Cardiac fibroblast (primary cell): ENCODE results near the gene MTA1.

Source experiments
- DNase-seq, 2 donors: peaks; one replicate each; pipeline versions ENCODE4 v3.0.0 to v3.0.0-alpha.2; 2010; ENCODE audit warnings: low read depth in 2 of 2
- H3K4me3 ChIP-seq, 2 donors: replicated peaks in 1 of 2; 1 replicate in 1 of 2; 2 replicates in 1 of 2; pipeline ENCODE4 v1.5.1; 2011; ENCODE audit warnings: low read depth in 2 of 2, low read length in 2 of 2, mild to moderate bottlenecking in 2 of 2, moderate library complexity in 1 of 2
- CTCF ChIP-seq: IDR thresholded peaks from one replicate; pipeline ENCODE4 v1.5.1; 2011; ENCODE audit warnings: low read depth, mild to moderate bottlenecking, low read length, inconsistent platforms

Gene MTA1

DNA sequence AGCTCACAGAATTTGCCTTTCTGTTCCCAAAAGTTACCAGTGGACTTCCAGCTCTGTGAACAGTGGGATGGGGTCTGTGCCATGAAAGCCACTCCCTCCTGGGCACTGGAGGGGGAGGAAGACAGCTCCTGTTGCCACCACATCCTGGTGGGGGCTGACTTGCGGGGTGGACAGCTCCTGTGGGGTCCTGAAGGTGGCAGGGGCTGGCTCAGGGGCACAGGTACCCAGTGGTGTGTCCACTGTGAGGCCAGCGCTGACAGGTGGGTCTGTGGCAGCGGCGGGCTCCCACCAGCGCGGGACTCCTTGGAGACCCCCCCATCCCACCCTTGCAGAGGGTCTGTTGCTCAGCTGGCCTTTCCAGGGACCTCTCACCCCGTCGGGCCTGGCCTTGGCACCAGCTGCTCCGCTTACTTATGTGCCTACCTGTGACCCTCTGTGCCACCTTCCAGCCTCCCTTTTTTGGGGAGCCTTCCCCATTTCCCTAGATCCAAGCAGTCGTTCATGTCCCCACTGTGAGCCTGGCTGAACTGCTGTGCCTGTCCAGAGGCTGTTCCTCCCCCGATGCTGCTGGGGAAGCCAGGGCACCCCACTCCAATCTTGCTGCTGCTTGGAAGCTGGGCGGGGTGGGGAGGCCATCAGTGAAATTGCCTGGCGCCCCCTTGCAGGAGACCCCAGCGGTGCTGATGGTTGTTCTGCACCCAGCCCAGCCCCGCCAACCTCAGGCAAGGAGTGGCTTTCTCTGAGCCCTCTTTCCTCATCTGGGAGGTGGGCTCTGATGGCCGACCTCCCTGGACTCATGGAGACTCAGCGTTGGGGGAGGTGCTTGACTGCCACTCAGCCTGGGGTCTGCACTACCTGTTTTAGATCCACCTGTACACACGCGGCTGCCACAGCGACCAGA lies 73.6 kb downstream of the MTA1 start:
- DNase-seq = no peak
- H3K4me3 ChIP-seq = no peak overlapping the region

DNA sequence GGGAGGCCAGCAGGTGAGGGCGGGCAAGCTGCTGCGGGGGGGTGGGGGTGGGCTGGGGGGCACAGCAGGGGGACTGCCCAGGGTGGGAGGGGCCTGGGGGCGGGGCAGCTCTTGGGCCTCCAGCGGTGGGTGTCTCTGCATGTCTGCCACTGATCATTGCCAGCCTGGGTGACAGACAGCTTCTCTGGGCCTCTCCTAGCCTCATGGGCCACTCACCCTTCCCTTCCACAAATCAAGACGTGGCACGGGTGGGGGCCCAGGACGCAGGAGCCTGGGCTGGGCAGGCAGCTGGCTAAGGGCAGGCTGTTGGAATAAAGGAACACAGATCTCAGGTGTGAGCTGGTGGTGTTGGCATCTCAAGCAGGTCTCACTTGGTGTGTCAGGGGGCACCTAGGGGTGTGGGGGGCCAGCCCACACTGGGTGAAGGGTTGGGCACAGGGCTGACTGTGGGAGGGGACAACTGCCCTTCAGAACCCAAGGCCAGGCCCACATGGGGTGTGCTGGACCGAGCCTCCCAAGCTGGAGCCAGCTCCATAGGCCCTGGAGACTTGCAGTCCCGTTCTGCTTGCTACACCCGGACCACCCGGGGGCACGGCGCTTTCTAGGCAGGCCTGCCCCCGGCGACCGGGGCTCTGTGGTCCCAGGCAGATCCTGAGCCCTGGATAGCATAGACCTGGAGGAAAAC lies 74.4 kb downstream of the MTA1 start:
- no peak for TF ChIP-seq CTCF
- H3K4me3 ChIP-seq = no peak overlapping the region
- no peak for DNase-seq

More for the DNA sequence above, 73.6 kb downstream of the MTA1 start:
- no peak for TF ChIP-seq CTCF

- no peak for DNase-seq
- H3K4me3 ChIP-seq = no peak overlapping the region
- no peak for TF ChIP-seq CTCF
Observed at GRCh38 chr14:105494606-105494929, 74.9 kb downstream of the MTA1 start.

DNA sequence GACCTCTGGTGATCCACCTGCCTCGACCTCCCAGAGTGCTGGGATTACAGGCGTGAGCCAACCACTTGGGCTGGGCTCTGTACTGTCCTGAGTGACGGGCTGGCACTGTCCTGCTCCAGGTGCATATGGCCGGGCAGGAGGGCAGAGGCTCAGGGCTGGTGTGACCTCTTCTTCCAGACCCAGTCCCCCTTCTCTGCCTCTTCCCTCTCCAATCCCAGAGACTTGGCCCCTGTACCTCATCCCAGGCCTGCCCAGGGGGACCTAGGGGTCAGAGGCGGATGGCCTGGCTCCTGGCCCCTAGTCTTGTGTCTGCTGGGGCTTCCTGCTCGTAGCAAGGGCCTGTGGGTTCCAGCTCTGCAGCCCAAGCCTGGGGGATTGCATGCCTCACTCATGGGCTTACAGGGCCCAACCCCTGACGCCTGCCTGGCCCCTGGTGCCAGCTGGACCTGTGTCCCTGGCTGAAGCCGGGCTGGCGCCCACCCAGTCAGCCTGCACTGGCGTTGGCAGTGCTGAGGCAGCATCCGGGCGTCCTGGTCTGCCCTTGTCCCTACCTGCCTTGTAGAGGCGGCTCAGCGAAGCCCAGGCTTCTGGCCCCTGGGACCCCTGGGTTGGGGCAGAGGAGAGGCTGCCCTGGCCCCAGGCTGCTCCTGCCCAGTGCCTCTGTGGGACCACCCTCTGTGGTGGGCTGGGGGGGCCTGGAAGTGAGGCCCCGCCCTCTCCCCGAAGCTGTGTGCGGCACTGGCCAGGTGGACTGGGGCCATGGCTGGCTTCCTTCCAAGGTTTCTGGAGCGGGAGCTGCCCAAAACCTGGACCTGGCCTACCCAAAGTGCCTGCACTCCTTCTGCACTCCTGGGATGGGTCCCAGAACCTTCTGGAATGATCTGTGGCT lies 75.7 kb downstream of the MTA1 start:
- no peak overlapping the region for H3K4me3 ChIP-seq
- no peak for TF ChIP-seq CTCF
- DNase-seq = no peak

DNA sequence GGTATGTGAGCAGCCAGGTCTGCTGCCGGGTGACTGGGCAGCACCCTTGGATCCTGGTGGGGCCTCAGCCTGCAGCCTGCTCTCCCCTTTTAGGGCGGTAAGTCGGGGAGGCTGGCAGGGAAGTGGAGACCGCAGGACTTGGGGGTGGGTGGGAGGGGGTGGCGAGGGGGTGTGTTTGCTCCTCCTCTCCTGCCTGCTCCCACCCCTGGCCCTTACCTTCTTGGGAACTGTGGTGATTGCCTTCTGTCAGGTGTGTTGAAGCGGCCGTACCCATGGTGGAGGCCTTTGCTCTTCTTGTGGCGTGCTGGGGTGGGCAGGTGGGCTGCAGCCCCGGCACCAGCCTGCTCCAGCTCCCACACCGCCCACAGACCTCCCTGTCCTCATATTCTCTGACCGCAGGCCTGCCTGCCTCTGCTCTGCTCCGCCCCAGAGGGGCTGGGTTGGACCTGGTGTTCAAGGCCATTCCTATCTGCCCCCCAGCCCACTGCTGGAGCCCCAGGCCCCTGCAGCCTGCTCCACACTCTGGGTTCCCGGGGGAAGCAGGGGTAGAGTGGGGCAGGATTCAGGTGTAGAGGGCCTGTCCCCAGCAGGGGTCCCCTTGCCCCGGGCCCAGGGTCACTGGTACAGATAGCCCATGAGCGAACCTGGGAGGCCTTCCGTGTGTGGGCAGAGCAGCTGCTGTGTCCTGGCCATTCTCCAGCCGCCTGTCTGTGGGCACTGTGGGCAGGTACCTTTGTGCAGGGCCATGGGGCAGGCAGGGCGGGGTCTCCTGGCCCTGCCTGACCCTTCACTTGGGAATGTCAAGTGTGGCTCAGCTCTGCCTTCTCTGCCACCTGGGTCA lies 76.6 kb downstream of the MTA1 start:
- TF ChIP-seq CTCF = no peak
- H3K4me3 ChIP-seq = no peak overlapping the region
- DNase-seq = no peak
